HG02840 (cell line): ENCODE data around the gene IFIT1.
"Not testable (repeated sequence)": the region's sequence is repeated elsewhere in the genome, so short reads cannot be mapped to it uniquely, and the experiment has no call there.

Experiments used
- ATAC-seq: cut with Tn5 transposase; IDR thresholded peaks from one replicate; pipeline ENCODE4 v1.9.1; 2021; ENCODE audit warnings: mild to moderate bottlenecking, moderate library complexity, moderate number of reproducible peaks; ENCODE audit not compliant: unreplicated experiment, low FRiP score

Gene IFIT1

DNA sequence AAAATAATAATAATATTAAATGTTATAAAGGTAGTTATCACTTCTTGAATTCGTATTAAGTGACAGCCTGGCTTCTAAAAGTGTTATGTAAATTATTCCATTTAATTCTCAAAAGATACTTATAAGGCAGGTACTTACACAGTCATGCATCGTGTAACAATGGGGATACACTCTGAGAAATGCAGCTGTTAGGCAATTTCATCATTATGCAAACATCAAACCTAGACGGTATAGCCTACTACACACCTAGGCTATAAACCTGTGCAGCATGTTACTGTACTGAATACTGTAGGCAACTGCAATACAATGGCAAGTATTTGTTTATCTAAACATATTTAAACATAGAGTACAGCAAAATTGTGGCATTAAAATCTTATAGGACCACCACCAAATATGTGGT, 1.5 kb downstream of the IFIT1 start:
- no peak for ATAC-seq

DNA sequence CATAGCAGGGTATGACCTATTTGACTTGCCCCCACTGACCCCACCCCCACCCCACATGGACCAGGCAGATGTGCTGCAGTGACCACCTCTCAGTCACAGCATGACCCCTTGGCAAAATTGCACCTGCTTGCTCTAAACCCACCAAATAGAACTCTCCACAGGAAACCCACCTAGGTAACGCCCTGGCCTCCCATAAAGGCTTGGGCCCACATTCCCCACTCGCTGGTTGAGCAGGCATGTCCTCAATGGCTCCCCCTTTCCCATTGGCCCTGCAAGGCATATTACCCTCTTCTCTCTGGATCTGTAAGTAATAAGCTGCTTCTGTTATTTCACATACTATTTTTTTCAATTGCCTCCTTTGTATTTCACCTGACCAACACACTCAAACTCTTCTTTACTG, 2.7 kb downstream of the IFIT1 start:
- no peak for ATAC-seq

DNA sequence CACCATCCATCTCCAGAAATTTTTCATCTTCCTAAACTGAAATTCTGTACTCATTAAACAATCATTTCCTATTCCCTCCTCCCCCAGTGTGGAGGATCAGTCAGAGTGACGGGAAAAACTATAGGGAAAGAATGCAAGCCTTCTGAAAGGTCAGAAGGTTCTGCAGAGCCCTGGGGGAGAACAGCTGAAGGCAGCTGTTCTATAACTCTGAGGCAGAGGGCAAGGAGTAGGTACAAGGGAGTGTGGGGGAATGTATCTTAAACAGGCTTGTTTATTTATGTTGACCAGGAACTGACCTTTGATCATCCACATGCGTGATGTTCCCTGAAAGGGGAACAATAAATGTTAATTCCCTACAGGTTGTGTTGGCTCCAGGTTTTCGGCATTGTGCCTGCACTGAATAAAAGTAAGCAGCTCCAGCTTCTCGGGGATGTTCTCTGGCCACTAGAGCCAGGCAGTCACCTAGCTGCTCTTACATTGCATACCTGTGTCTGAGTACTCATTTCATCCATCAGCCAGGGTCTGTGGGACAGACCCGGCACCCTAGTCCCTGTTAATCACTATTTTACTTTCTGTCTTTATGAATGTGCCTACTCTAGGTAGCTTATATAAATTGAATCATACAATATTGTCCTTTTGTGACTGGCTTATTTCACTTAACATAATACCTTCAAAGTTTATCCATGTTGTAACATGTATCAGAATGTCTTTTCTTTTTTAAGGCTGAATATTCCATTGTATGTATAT, 5.8 kb downstream of the IFIT1 start:
- no peak for ATAC-seq

DNA sequence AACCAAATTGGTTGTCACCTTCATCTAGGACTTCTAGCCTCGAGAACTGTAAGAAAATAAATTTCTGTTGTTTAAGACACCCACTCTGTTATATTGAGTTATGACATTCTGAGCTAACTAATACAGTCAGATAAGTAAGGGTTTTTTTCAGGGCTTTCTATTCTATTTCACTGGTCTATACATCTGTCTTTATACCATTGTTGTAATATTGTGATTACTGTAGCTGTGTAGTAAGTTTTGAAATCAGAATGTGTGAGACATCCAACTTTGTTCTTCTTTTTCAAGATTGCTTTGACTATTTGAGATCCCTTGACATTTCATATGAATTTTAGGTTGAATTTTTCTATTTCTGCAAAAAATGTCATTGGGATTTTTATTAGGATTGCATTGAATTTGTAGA, 7.5 kb downstream of the IFIT1 start:
- ATAC-seq: no peak

DNA sequence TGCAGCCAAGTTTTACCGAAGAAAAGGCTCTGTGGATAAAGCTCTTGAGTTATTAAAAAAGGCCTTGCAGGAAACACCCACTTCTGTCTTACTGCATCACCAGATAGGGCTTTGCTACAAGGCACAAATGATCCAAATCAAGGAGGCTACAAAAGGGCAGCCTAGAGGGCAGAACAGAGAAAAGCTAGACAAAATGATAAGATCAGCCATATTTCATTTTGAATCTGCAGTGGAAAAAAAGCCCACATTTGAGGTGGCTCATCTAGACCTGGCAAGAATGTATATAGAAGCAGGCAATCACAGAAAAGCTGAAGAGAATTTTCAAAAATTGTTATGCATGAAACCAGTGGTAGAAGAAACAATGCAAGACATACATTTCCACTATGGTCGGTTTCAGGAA, 10.6 kb downstream of the IFIT1 start:
- ATAC-seq: no peak

DNA sequence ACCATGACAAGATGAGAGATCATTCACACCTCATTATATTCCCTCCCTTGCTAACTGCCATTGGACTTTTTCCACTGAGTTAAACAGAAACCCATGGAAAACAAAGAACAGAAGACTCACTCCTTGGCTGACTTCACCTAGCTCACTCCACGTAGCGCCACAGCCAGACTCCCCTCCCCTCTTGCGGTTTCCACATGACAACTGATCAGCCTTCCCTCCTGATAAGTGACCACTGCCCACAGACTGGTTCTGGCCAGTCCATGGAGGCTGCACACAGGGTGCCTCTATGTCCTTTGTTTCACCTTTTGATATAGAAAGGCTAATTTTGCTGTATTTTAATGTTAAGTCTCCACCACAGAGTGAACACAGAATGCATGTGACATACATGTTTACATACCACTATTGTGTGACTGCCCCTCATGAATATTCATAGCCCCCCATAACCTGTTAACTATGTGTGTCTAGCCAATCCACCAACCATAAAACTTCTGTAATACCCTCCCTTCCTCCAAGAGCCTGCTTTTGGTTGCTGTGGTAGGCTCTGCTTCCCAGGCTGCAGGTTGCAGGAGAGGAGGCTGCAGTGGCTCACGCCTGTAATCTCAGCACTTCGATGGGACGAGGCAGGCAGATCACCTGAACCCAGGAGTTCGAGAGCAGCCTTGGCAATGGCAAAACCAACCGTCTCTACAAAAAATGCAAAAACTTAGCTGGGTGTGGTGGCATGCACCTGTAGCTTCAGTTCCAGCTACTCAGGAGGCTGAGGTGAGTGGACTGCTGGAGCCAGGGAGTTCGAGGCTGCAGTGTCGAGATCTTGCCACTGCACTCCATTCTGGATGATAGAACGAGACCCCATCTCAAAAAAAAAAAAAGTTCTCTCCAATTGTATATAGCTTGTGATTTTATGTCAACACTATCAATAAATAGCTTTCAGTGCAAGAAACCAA, 12.0 kb downstream of the IFIT1 start:
- ATAC-seq: no peak

DNA sequence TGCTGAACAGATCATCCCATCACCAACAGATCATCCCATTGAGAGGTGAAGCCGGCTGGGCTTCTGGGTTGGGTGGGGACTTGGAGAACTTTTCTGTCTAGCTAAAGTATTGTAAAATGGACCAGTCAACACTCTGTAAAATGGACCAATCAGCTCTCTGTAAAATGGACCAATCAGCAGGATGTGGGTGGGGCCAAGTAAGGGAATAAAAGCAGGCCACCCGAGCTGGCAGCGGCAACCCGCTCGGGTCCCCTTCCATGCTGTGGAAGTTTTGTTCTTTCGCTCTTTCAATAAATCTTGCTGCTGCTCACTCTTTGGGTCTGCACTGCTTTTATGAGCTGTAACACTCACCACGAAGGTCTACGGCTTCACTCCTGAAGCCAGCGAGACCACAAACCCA, 13.8 kb downstream of the IFIT1 start:
- not testable (repeated sequence) for ATAC-seq

DNA sequence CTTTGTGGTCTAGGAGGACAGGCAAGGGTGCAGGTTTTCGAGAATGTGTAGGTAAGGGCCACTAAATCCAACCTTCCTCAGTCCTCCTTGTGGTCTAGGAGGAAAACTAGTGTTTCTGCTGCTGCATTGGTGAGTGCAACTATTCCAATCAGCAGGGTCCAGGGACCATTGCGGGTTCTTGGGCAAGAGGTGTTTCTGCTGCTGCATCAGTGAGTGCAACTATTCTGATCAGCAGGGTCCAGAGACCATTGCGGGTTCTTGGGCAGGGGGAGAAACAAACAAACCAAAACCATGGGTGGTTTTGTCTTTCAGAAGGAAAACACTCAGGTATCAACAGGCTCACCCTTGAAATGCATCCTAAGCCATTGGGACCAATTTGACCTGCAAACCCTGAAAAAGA, 15.4 kb downstream of the IFIT1 start:
- not testable (repeated sequence) for ATAC-seq

DNA sequence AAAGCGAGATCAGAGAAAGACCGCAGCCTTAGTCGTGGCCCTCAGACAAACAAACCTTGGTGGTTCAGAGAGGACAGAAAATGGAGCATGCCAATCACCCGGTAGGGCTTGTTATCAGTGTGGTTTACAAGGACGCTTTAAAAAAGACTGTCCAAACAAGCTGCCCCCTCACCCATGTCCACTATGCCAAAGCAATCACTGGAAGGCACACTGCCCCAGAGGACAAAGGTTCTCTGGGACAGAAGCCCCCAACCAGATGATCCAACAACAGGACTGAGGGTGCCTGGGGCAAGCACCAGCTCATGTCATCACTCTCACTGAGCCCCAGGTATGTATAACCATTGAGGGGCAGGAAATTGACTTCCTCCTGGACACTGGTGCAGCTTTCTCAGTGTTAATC, 16.9 kb downstream of the IFIT1 start:
- ATAC-seq: not testable (repeated sequence)

DNA sequence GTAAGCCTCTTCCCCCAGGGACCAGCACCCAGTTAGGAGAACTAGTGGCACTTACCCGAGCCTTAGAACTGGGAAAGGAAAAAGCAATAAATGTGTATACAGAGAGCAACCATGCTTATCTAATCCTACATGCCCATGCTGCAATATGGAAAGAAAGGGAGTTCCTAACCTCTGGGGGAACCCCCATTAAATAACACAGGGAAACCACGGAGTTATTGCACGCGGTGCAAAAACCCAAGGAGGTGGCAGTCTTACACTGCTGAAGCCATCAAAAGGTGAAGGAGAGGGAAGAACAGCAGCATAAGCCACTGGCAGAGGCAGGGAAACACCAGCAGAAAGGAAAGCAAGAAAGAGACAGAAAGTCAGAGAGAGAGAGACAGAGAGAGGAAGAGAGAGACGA, 18.1 kb downstream of the IFIT1 start:
- ATAC-seq: not testable (repeated sequence)

DNA sequence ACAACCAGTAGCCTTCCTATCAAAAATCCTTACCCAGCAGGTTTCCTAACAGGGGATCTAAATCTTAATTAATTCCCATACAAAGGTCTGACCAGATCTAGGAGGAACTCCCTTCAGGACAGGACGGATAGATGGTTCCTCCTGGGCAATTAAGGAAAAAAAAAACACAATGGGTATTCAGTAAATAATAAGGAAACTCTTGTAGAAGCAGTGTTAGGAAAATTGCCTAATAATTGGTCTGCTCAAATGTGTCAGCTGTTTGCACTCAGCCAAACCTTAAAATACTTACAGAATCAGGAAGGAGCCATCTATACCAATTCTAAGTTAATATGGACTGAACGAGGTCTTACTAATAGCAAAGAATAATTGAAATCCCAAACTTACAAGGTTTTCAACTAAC, 18.7 kb downstream of the IFIT1 start:
- ATAC-seq: not testable (repeated sequence)

DNA sequence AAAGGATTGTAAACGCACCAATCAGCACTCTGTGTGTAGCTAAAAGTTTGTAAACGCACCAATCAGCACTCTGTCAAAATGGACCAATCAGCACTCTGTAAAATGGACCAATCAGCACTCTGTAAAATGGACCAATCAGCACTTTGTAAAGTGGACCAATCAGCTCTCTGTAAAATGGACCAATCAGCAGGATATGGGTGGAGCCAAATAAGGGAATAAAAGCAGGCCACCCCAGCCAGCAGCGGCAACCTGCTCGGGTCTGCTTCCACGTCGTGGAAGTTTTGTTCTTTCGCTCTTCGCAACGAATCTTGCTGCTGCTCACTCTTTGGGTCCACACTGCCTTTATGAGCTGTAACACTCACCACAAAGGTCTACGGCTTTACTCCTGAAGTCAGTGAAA, 19.9 kb downstream of the IFIT1 start:
- not testable (repeated sequence) for ATAC-seq

DNA sequence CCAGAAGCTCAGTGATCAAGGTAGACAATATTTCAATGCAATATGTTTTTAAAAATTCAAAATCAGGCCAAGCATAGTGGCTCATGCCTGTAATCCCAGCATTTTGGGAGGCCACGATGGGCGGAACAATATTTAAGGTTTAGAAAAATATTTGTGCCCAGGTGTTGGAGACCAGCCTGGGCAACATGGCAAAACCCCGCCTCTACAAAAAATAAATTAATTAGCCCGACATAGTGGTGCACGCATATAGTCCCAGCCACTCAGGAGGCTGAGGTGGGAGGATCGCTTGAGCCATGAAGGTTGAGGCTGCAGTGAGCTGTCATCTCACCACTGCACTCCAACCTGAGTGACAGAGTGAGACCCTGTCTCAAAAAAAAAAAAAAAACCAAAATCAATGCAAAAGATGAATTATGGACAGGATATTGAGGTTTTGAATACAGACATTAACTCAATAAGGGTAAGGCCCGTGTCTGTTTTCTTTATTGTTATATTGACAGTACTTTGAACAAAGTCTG, 21.0 kb downstream of the IFIT1 start:
- no peak for ATAC-seq

DNA sequence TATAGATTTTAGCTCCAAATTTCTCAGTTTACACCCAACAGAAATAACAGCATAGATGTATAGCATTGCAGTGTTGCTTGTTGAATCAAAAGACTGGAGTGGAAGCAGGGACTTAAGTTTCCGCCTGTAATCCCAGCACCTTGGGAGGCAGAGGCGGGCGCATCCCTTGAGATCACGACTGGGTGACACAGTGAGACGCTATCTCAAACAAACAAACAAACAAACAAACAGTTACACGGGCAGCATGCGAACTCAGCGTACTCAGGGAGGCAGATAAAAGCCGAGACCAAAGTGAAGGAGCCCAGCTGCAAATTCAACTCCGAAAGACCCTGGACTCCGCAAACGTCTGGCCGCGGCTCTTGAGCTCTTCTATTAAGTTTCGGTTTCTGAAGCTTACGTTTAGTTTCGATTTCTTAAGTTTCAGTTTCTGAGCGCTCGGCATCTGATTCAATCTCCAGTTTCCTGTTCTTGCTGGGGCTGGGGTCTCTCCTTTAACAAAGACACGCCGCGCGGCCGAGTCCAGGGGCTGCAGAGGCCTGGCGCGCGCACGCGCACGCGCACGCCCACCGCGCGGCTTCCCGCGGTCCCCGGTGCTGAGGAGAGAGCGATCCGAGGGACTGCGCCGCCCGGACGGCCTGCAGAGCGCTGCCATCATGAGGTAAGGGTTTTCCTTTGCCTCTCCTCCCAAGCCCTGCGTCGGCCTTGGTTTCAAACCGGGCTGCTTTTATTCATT, 21.9 kb downstream of the IFIT1 start, which contains the start of gene IFIT5:
TSS of gene IFIT5 (plus strand) at position 423 of the 733 bp plus-strand sequence. CDS start at position 654, 231 bp downstream.
- peak; percentile 79 for ATAC-seq

DNA sequence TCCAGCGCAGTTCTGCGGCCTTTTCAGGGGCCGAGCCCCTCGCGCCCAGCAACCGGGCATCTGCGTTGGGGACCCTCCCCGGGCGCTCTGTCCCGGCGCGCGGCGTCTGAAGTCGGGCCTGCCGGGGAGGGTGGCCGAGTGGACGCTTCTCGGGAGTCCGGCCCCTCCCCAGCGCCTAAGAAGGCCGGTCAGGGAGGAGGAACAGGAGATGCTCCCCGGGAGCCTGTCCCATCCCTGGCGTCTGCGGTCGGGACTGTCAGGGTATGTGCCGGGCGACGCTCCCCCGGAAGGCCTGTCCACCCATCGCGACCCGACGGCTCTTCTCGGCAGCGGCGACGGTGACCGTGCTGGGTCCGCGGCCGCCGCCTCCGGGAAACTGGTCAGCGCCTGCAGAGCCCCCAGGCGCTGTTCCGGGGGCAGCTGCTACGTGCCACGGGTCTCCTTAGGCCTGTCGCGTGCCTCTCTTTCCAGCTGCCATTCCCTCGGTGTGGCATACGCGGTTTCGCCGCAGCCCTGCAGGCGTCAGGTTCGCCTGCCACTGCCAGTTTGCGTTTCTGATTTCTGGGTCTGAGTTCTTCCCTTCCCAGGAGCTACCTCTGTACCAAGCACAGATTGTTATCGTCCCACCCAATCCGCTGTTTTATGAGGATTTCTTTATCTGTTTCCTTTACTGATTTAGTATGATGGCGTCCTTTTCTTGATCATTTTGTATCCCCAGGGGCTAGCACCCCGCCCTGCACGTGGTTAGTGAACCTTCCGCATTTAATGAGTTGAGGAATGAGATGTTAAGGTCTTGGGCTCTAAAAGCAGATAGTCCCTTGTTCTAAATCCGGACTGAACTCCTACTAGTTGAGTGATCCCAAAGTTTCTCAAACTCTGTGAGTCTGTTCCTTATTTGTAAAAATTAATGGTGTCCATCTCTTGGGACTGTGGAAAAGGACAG, 22.7 kb downstream of the IFIT1 start:
- ATAC-seq: peak; percentile 33

DNA sequence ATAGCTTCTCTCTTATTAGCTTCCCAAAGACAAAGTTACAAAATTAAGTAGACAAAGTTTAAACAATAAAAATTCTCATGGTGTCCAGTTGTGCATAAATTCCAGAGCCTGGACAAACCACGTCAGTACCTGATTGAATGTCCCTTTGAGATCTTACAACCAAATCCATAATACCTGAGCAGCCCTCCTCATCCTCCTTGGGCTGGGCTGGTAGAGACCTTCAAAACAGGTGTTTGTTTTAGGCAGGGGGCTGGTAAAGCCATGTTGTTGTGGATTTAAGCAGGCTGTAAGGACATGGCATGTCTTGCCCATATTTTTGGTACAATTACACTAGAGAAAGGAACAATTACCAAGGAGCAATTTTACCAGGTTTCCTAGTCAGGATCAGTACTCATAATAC, 24.0 kb downstream of the IFIT1 start:
- ATAC-seq: no peak

DNA sequence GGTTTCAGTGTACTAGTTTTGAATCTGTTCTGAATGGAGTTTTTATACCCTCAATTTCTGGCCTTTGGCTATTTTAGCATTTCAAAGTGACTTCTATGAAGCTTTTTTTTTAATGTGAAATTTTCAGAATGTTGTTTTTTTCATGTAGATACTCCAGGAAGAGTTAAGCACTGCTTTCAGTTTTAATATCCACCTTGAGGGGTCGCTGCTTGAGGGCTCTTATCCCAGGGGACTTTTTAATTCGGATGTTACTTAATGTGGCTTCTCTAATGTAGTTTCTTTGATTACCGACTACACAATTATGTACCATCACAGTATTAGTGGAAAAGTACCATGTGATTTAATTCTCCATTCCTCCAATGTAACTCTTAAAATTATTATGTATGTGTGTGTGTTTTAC, 27.1 kb downstream of the IFIT1 start:
- no peak for ATAC-seq

DNA sequence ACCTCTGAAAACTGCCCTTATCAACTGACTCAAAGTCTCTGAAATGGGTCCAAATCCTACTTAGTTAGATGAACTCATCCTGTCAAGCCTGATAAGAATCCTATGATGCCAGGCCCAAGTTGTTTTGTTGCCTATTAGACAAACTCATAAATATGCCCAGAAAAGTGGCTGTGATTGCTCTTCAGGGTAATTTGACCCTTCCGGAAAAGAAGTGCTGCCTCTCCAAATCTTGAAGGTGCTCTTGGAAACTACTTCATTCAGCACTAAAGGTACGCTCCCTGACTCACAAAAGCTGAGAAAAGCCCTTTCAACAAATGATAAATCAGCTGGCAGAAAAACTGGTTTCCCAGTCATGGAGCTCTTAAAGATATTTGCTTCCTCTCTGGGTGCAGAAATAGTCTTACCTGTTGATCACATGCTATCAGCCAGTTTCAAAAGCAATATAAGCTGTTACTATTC, 28.6 kb downstream of the IFIT1 start:
- no peak for ATAC-seq

DNA sequence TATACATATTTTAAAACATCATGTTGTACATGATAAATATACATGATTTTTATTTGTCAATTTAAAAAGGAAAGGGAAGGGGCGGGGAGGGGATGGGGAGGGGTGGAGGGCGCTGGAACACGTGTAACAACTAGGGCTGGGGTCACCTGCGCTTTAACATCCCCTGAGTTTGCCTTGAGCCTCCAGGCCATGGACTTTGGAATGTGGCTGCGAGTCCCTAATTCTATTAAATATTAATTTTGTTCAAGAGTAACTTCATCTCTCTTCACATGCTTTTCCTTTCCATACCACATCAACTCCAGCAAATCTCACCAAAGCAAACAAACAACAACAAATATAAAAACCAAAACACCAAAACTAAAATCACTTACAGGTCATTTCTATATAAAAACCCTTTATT, 32.6 kb downstream of the IFIT1 start:
- ATAC-seq: no peak
